B cell (primary cell): ENCODE data around the gene SERPINA4. TPM values are rescaled to one million over a fixed set of nuclear protein-coding genes. Genes with fewer than 3 reads are reported as not detected.

Source experiments
- ATAC-seq: fragments of 200-7000 bp; cut with Tn5 transposase; one replicate; pipeline ENCODE4 v1.10.0; 2021; ENCODE audit warnings: low read depth, mild to moderate bottlenecking, moderate number of reproducible peaks, moderate library complexity
- CTCF ChIA-PET: fragments of 350-600 bp; sonication (Branson Sonifier 250); formaldehyde crosslinking; loops from one replicate; lab custom pipeline; 2021; ENCODE audit warnings: antibody characterized with exemption, inconsistent platforms; lab: Charles Lee
- POLR2A ChIA-PET: fragments of 350-600 bp; sonication (Branson Sonifier 250); formaldehyde crosslinking; loops from one replicate; lab custom pipeline; 2021; ENCODE audit warnings: antibody characterized with exemption; lab: Charles Lee
- DNase-seq: peaks from one replicate; pipeline ENCODE4 v3.0.0; 2013
- H2AFZ ChIP-seq: 2 replicates; pipeline ENCODE4 v1.6.1; 2012; ENCODE audit warnings: mild to moderate bottlenecking, low read depth, low read length; ENCODE audit not compliant: insufficient read depth, poor library complexity, severe bottlenecking
- H3K27ac ChIP-seq, 2 donors: 1 replicate in 1 of 2; 2 replicates in 1 of 2; pipeline ENCODE4 v1.5.1; 2012 to 2013; ENCODE audit warnings: low read length in 2 of 2, mild to moderate bottlenecking in 2 of 2, moderate library complexity in 1 of 2
- H3K27me3 ChIP-seq, 4 experiments: fragments of 200-600 bp in 1 of 4; sonication (generic) in 1 of 4; replicated peaks in 1 of 4; 1 replicate in 2 of 4; 2 replicates in 2 of 4; pipeline versions ENCODE4 v1.6.1 to v1.7.0; 2013 to 2016; ENCODE audit warnings: low read length in 3 of 4, mild to moderate bottlenecking in 2 of 4, mixed read lengths in 1 of 4, moderate library complexity in 1 of 4; ENCODE audit not compliant: insufficient read depth in 4 of 4, control insufficient read depth in 3 of 4; ENCODE audit errors: control extremely low read depth in 1 of 4
- H3K36me3 ChIP-seq, 2 experiments: replicated peaks in 1 of 2; 1 replicate in 1 of 2; 2 replicates in 1 of 2; pipeline versions ENCODE4 v1.6.1 to v1.7.1; 2013; ENCODE audit warnings: low read length in 1 of 2; ENCODE audit not compliant: insufficient read depth in 2 of 2, control insufficient read depth in 1 of 2; ENCODE audit errors: control extremely low read depth in 1 of 2, extremely low read depth in 1 of 2
- H3K4me1 ChIP-seq, 2 donors: fragments of 200-600 bp in 1 of 2; sonication (generic) in 1 of 2; 1 replicate in 1 of 2; 2 replicates in 1 of 2; pipeline versions ENCODE4 v1.5.1 to v1.6.1; 2013 to 2017; ENCODE audit warnings: low read length in 2 of 2; ENCODE audit not compliant: control insufficient read depth in 2 of 2, insufficient read depth in 2 of 2
- H3K4me2 ChIP-seq: replicated peaks from 2 replicates; pipeline ENCODE3; 2012; ENCODE audit warnings: mild to moderate bottlenecking, low read depth, low read length; ENCODE audit not compliant: poor library complexity, severe bottlenecking
- H3K4me3 ChIP-seq, 5 experiments: fragments of 200-600 bp in 1 of 5; sonication (generic) in 1 of 5; 1 replicate in 3 of 5; 2 replicates in 2 of 5; pipeline versions ENCODE4 v1.5.1 to v1.7.0; 2011 to 2016; ENCODE audit warnings: low read length in 4 of 5, mild to moderate bottlenecking in 4 of 5, low read depth in 2 of 5, control low read depth in 1 of 5, moderate library complexity in 1 of 5; ENCODE audit not compliant: insufficient read depth in 1 of 5; ENCODE audit errors: control extremely low read depth in 1 of 5, extremely low read depth in 1 of 5
- H3K79me2 ChIP-seq: fragments of 200-600 bp; sonication (generic); one replicate; pipeline ENCODE4 v1.6.0; 2016; ENCODE audit warnings: low read length; ENCODE audit not compliant: control insufficient read depth, insufficient read depth
- H3K9ac ChIP-seq: fragments of 200-600 bp; sonication (generic); 2 replicates; pipeline ENCODE4 v1.6.1; 2017; ENCODE audit warnings: mild to moderate bottlenecking, low read length, moderate library complexity
- H3K9me3 ChIP-seq, 3 donors: one replicate each; pipeline versions ENCODE4 v1.6.1 to v1.7.1; 2013; ENCODE audit warnings: low read length in 2 of 3; ENCODE audit not compliant: control insufficient read depth in 2 of 3, insufficient read depth in 1 of 3; ENCODE audit errors: control extremely low read depth in 1 of 3
- H4K20me1 ChIP-seq: 2 replicates; pipeline ENCODE4 v1.6.0; 2012; ENCODE audit warnings: mild to moderate bottlenecking, low read length; ENCODE audit not compliant: insufficient read depth, control insufficient read depth, poor library complexity, severe bottlenecking
- H3K27ac Mint-ChIP-seq: one replicate; pipeline ENCODE4 v1.8.0; 2021; ENCODE audit warnings: mixed read lengths
- H3K27me3 Mint-ChIP-seq: one replicate; pipeline ENCODE4 v1.8.0; 2021; ENCODE audit warnings: mixed read lengths
- H3K4me1 Mint-ChIP-seq: one replicate; pipeline ENCODE4 v1.8.0; 2021; ENCODE audit warnings: mixed read lengths
- H3K4me3 Mint-ChIP-seq: one replicate; pipeline ENCODE4 v1.8.0; 2021; ENCODE audit warnings: mixed read lengths
- H3K9me3 Mint-ChIP-seq: one replicate; pipeline ENCODE4 v1.8.0; 2022; ENCODE audit warnings: mixed read lengths; ENCODE audit not compliant: insufficient read depth
- CTCF ChIP-seq: fragments of 200-600 bp; IDR thresholded peaks from one replicate; pipeline ENCODE4 v1.8.0; 2022; ENCODE audit warnings: antibody characterized with exemption, mild to moderate bottlenecking
- EZH2 ChIP-seq: IDR thresholded peaks from 2 replicates; pipeline ENCODE4 v1.6.1; 2012; ENCODE audit warnings: borderline replicate concordance, low read depth, mild to moderate bottlenecking, moderate library complexity, low read length; ENCODE audit not compliant: insufficient read depth, poor library complexity, severe bottlenecking
- WGBS: methylation state at CpG from one replicate; pipeline ENCODE4 v1.1.5; 2013; ENCODE audit warnings: missing lambda C conversion rate; ENCODE audit not compliant: insufficient coverage; 5-methylcytosine and 5-hydroxymethylcytosine counted together
- intact Hi-C: fragments of 100-400 bp; cut with micrococcal nuclease; formaldehyde crosslinking; loops from one replicate; pipeline ENCODE4 v1.10.0; 2022
- polyA minus RNA-seq: library from RNA; depleted of rRNA, polyadenylated mRNA; stranded (reverse); fragments of >200 nt; gene quantifications from 2 replicates; pipeline ENCODE4 v1.2.3, GENCODE V29; 2012
- polyA plus RNA-seq: library from polyadenylated mRNA; depleted of rRNA; stranded (reverse); fragments of >200 nt; gene quantifications from 2 replicates; pipeline ENCODE4 v1.2.3, GENCODE V29; 2012
- total RNA-seq, 2 donors: library from RNA; stranded (reverse); fragments of 120-200 nt in 1 of 2; gene quantifications; 1 replicate in 1 of 2; 2 replicates in 1 of 2; pipeline versions ENCODE4 v1.2.3 to v1.2.4, GENCODE V29; 2013 to 2022

SERPINA4 gene
- total RNA-seq = not detected in 2 replicates
- not detected for total RNA-seq (2013)
- not detected in 2 replicates for polyA plus RNA-seq
- 0.26 TPM in 1 of 2 replicates, not detected in the other for polyA minus RNA-seq

GRCh38 chr14:94560751-94561655 lies at the start of gene SERPINA4:
SERPINA4 (plus strand) TSS chr14:94561442; CDS start chr14:94563483, 2,041 bp downstream.
- no peak for ATAC-seq
- 91% methylated on average over 8 of the region's 11 CpGs for whole genome bisulfite sequencing
- H3K79me2 ChIP-seq = no peaks in the 10 kb centered on the region
- no peak for DNase-seq
- H3K4me3 Mint-ChIP-seq = no peak within 1 kb of the TSS
- H3K27ac Mint-ChIP-seq = no peak within 1 kb of the TSS
- H3K9me3 Mint-ChIP-seq = peaks cover 2% of the 10 kb centered on the region
- H3K4me2 ChIP-seq = no peak within 1 kb of the TSS
- H4K20me1 ChIP-seq = no peaks in the 10 kb centered on the region
- H2AFZ ChIP-seq = no peak within 1 kb of the TSS
- H3K4me3 ChIP-seq = no peak within 1 kb of the TSS
- TF ChIP-seq EZH2 = no peak
- no peak for TF ChIP-seq CTCF
- H3K4me1 Mint-ChIP-seq = no peaks in the 10 kb centered on the region
- peaks cover 25% of the 10 kb centered on the region for H3K27me3 Mint-ChIP-seq
- H3K4me1 ChIP-seq = no peaks in the 10 kb centered on the region
- no peak within 1 kb of the TSS for H3K9ac ChIP-seq
- no peaks in the 10 kb centered on the region for H3K27me3 ChIP-seq
- POLR2A ChIA-PET = no interaction called here
- intact Hi-C loops = no loop called here
- H3K9me3 ChIP-seq = peaks cover 0 to 29% (median 0%) of the 10 kb centered on the region in 3 donors
- no peak within 1 kb of the TSS for H3K27ac ChIP-seq
- CTCF ChIA-PET = no interaction called here
- no peaks in the 10 kb centered on the region for H3K36me3 ChIP-seq

- Histone ChIP-seq H3K27ac (no peak overlapping the region), H3K36me3 (no peaks in the 10 kb centered on the region), H3K4me1 (no peaks in the 10 kb centered on the region), H3K9me3 (peaks cover 0 to under 1% (median 0%) of the 10 kb centered on the region in 3 donors), H3K27me3 (no peaks in the 10 kb centered on the region), H3K4me2 (no peak overlapping the region), H4K20me1 (no peaks in the 10 kb centered on the region), H3K9ac (no peak overlapping the region), H3K4me3 (no peak overlapping the region), H2AFZ (no peak overlapping the region), H3K79me2 (no peaks in the 10 kb centered on the region)
- WGBS = 69% methylated on average over 7 of the region's 7 CpGs
- TF ChIP-seq CTCF (no peak), EZH2 (no peak)
- ChIA-PET CTCF (no interaction called here), POLR2A (no interaction called here)
- H3K27me3 Mint-ChIP-seq = peaks cover 8% of the 10 kb centered on the region
- H3K9me3 Mint-ChIP-seq = peaks cover 2% of the 10 kb centered on the region
- no peak overlapping the region for H3K27ac Mint-ChIP-seq
- intact Hi-C loops = no loop called here
- no peak for DNase-seq
- no peaks in the 10 kb centered on the region for H3K4me1 Mint-ChIP-seq
- no peak overlapping the region for H3K4me3 Mint-ChIP-seq
- no peak for ATAC-seq
Measured at GRCh38 chr14:94514351-94514750, 46.9 kb upstream of the SERPINA4 start.
